Measurements from ENCODE around the gene GDF9. TPM values are rescaled to one million over a fixed set of nuclear protein-coding genes. Genes with fewer than 3 reads are reported as not detected.

The GDF9 gene
- total RNA-seq, 1 experiment from 2014 or later = 0.59 TPM

DNA sequence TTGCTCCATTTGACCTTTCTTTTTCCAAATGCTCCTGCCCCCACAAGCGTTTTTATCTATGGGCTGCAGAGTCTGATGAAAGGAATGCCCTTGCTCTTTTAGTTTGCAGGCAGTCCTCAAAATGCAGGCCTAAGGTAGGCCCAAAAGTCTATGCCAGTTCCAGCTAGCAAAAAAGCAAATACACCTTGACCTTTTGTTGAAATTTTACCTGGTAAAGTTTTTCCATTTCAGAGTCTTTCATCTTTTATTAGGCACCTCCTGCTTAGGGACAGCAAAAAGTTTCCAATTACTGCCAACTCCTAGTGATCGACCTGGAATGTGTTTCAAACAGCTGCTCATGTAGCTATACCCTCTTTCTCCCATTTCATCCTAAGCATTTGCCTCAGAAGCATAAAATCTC is 4.5 kb upstream of the GDF9 start:
- H3K4me1 Mint-ChIP-seq (ENCODE audit: low read depth, unreplicated experiment) = peaks cover 26% of the 10 kb centered on the region
- no TSS peak for BruUV-seq (replicated peaks)
- peaks cover 10% of the 10 kb centered on the region for H3K36me3 ChIP-seq (ENCODE audit: control insufficient read depth, insufficient read depth, low read length)
- no peak overlapping the region for H3K4me3 ChIP-seq (ENCODE audit: low read depth, low read length)
- H3K27me3 ChIP-seq (replicated peaks; ENCODE audit: control insufficient read depth, insufficient read depth, low read length) = no peaks in the 10 kb centered on the region
- ChIA-PET POLR2A (no interaction called here), CTCF (no interaction called here)
- H3K9me3 ChIP-seq = no peaks in the 10 kb centered on the region
- peaks cover 93% of the 10 kb centered on the region for H3K36me3 Mint-ChIP-seq (ENCODE audit: insufficient read depth, unreplicated experiment)
- no peak overlapping the region for H3K27ac Mint-ChIP-seq (ENCODE audit: unreplicated experiment)
- intact Hi-C loops (cut with micrococcal nuclease; ENCODE audit: unreplicated experiment) = no loop called here
- H3K27me3 Mint-ChIP-seq (ENCODE audit: insufficient read depth, unreplicated experiment) = no peaks in the 10 kb centered on the region
- H3K9me3 Mint-ChIP-seq (ENCODE audit: unreplicated experiment) = no peaks in the 10 kb centered on the region
- peaks cover 40% of the 10 kb centered on the region for H3K4me1 ChIP-seq
- DNase-seq = no peak
- H3K4me3 Mint-ChIP-seq (ENCODE audit: unreplicated experiment) = no peak overlapping the region
- TF ChIP-seq, protein P1, sequence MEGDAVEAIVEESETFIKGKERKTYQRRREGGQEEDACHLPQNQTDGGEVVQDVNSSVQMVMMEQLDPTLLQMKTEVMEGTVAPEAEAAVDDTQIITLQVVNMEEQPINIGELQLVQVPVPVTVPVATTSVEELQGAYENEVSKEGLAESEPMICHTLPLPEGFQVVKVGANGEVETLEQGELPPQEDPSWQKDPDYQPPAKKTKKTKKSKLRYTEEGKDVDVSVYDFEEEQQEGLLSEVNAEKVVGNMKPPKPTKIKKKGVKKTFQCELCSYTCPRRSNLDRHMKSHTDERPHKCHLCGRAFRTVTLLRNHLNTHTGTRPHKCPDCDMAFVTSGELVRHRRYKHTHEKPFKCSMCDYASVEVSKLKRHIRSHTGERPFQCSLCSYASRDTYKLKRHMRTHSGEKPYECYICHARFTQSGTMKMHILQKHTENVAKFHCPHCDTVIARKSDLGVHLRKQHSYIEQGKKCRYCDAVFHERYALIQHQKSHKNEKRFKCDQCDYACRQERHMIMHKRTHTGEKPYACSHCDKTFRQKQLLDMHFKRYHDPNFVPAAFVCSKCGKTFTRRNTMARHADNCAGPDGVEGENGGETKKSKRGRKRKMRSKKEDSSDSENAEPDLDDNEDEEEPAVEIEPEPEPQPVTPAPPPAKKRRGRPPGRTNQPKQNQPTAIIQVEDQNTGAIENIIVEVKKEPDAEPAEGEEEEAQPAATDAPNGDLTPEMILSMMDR (IDR thresholded peaks at IDR 0.05; ENCODE audit: insufficient read depth in 1 of 2, low read depth in 1 of 2, low read length in 1 of 2, severe bottlenecking in 1 of 2, unreplicated experiment in 1 of 2) = no peak

DNA sequence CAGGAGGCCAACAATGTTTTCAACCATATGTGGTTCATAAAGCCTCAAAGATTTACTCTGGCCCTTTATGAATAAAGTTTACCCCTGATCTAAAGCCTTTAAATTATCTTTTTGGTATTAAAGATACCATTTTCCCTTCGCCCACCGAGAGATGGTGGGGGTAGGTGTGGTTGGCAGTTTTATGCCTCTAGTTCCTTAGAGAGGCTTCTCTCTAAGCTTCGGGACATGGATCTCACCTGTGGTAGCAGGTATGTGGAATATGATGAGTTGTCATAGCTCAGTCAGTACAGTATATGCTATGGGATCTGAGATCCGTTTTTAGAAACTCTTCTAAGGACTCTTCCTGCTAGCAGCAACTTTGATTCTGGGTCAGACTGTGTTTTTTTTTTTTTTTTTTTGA is 2.5 kb upstream of the GDF9 start:
- peaks cover 21% of the 10 kb centered on the region for H3K4me1 Mint-ChIP-seq (ENCODE audit: low read depth, unreplicated experiment)
- Histone ChIP-seq H3K36me3 (ENCODE audit: control insufficient read depth, insufficient read depth, low read length) (peaks cover 7% of the 10 kb centered on the region), H3K4me3 (ENCODE audit: low read depth, low read length) (no peak overlapping the region), H3K4me1 (peaks cover 39% of the 10 kb centered on the region), H3K9me3 (no peaks in the 10 kb centered on the region), H3K27me3 (replicated peaks; ENCODE audit: control insufficient read depth, insufficient read depth, low read length) (no peaks in the 10 kb centered on the region)
- H3K36me3 Mint-ChIP-seq (ENCODE audit: insufficient read depth, unreplicated experiment) = peaks cover 78% of the 10 kb centered on the region
- DNase-seq = no peak
- no peak overlapping the region for H3K27ac Mint-ChIP-seq (ENCODE audit: unreplicated experiment)
- no peaks in the 10 kb centered on the region for H3K27me3 Mint-ChIP-seq (ENCODE audit: insufficient read depth, unreplicated experiment)
- no peaks in the 10 kb centered on the region for H3K9me3 Mint-ChIP-seq (ENCODE audit: unreplicated experiment)
- intact Hi-C loops (cut with micrococcal nuclease; ENCODE audit: unreplicated experiment) = no loop called here
- POLR2A ChIA-PET = no interaction called here
- H3K4me3 Mint-ChIP-seq (ENCODE audit: unreplicated experiment) = no peak overlapping the region
- no TSS peak for BruUV-seq (replicated peaks)
- TF ChIP-seq, protein P1 (IDR thresholded peaks at IDR 0.05; ENCODE audit: insufficient read depth in 1 of 2, low read depth in 1 of 2, low read length in 1 of 2, severe bottlenecking in 1 of 2, unreplicated experiment in 1 of 2) = no peak
- CTCF ChIA-PET = interaction anchor here (0.7 kb wide), 1 partner anchor 22 kb away, joined by 5 read pairs; no protein-coding TSS in a partner anchor

DNA sequence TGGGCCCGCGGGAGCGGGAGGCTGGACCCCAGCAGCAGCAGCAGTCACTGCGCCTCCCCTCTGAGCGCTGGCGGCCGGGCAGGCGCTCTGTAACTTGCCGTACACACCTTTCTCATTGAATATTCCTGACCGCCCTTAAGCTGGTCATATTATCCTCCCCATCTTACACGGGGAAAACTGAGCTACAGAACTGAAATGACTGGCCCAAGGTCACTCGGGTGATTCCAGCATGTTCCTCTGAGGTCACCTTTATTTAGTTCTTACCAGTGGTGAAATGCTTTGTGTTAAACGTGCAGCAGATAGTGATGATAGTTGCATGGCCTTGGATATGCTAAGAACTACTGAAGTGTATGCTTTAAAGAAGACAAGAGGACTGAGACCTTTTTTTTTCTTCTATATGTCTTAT is 780 bp upstream of the GDF9 start:
- DNase-seq = no peak
- TSS peak; percentile 70 for BruUV-seq (replicated peaks)
- Histone ChIP-seq H3K4me3 (ENCODE audit: low read depth, low read length) (peak overlapping the region; percentile 73), H3K27me3 (replicated peaks; ENCODE audit: control insufficient read depth, insufficient read depth, low read length) (no peaks in the 10 kb centered on the region), H3K36me3 (ENCODE audit: control insufficient read depth, insufficient read depth, low read length) (peaks cover 5% of the 10 kb centered on the region), H3K4me1 (peaks cover 22% of the 10 kb centered on the region), H3K9me3 (no peaks in the 10 kb centered on the region)
- Mint-ChIP-seq H3K36me3 (ENCODE audit: insufficient read depth, unreplicated experiment) (peaks cover 61% of the 10 kb centered on the region), H3K4me3 (ENCODE audit: unreplicated experiment) (peak overlapping the region; percentile 91), H3K4me1 (ENCODE audit: low read depth, unreplicated experiment) (peaks cover 4% of the 10 kb centered on the region), H3K27ac (ENCODE audit: unreplicated experiment) (peak overlapping the region; percentile 98), H3K9me3 (ENCODE audit: unreplicated experiment) (no peaks in the 10 kb centered on the region), H3K27me3 (ENCODE audit: insufficient read depth, unreplicated experiment) (no peaks in the 10 kb centered on the region)
- ChIA-PET POLR2A (interaction anchor here (0.7 to 1.9 kb wide), 5 partner anchors 16 to 173 kb away, joined by 3 to 7 read pairs (median 5); no protein-coding TSS in a partner anchor), CTCF (interaction anchor here (1.3 to 2.5 kb wide), 6 partner anchors 16 to 112 kb away, joined by 6 to 17 read pairs (median 13); partner anchors contain the start of gene SHROOM1)
- intact Hi-C loops (cut with micrococcal nuclease; ENCODE audit: unreplicated experiment) = loop anchor here (2.0 kb wide), 2 partner anchors 16 to 28 kb away; no protein-coding TSS in a partner anchor
- TF ChIP-seq, protein P1 (IDR thresholded peaks at IDR 0.05; ENCODE audit: insufficient read depth in 1 of 2, low read depth in 1 of 2, low read length in 1 of 2, severe bottlenecking in 1 of 2, unreplicated experiment in 1 of 2) = no peak

All from Caco-2 (cell line).